ENCODE measurements around the gene DNAH8. TPM values are rescaled to one million over a fixed set of nuclear protein-coding genes. Genes with fewer than 3 reads are reported as not detected.

DNAH8 gene
- total RNA-seq, 1 experiment from 2014 or later: not detected

- no peak for DNase-seq (ENCODE audit: extremely low read depth, low read depth)
These were observed 289.7 kb downstream of the DNAH8 start for GRCh38 chr6:39004801-39005200.

- DNase-seq (ENCODE audit: extremely low read depth, low read depth): no peak
These were observed 290.7 kb downstream of the DNAH8 start for GRCh38 chr6:39005774-39006173.

GRCh38 chr6:39007575-39007974 lies 292.5 kb downstream of the DNAH8 start:
- DNase-seq (ENCODE audit: extremely low read depth, low read depth): no peak

- no peak for DNase-seq (ENCODE audit: extremely low read depth, low read depth)
These were observed 293.6 kb downstream of the DNAH8 start for GRCh38 chr6:39008737-39009136.

GRCh38 chr6:39009476-39009875 lies 294.4 kb downstream of the DNAH8 start:
- DNase-seq (ENCODE audit: extremely low read depth, low read depth): no peak

GRCh38 chr6:39016839-39017546 lies 301.9 kb downstream of the DNAH8 start:
- DNase-seq (ENCODE audit: extremely low read depth, low read depth): no peak

GRCh38 chr6:39017547-39017880 lies 302.4 kb downstream of the DNAH8 start:
- no peak for DNase-seq (ENCODE audit: extremely low read depth, low read depth)

- no peak for DNase-seq (ENCODE audit: extremely low read depth, low read depth)
These were observed 303.0 kb downstream of the DNAH8 start for GRCh38 chr6:39018103-39018502.

GRCh38 chr6:39020136-39020535 lies 305.0 kb downstream of the DNAH8 start:
- DNase-seq (ENCODE audit: extremely low read depth, low read depth): no peak

GRCh38 chr6:39021041-39021440 lies 305.9 kb downstream of the DNAH8 start:
- DNase-seq (ENCODE audit: extremely low read depth, low read depth): no peak

GRCh38 chr6:39021779-39022178 lies 306.7 kb downstream of the DNAH8 start:
- no peak for DNase-seq (ENCODE audit: extremely low read depth, low read depth)

- no peak for DNase-seq (ENCODE audit: extremely low read depth, low read depth)
These were observed 311.1 kb downstream of the DNAH8 start for GRCh38 chr6:39026175-39026574.

- peak; percentile 19 for DNase-seq (ENCODE audit: extremely low read depth, low read depth)
These were observed 314.3 kb downstream of the DNAH8 start for GRCh38 chr6:39029156-39030011.

- no peak for DNase-seq (ENCODE audit: extremely low read depth, low read depth)
These were observed 320.6 kb downstream of the DNAH8 start for GRCh38 chr6:39035681-39036080.

GRCh38 chr6:39037082-39037508 lies 322.0 kb downstream of the DNAH8 start:
- DNase-seq (ENCODE audit: extremely low read depth, low read depth): no peak

GRCh38 chr6:39037707-39038106 lies 322.6 kb downstream of the DNAH8 start:
- DNase-seq (ENCODE audit: extremely low read depth, low read depth): no peak

- no peak for DNase-seq (ENCODE audit: extremely low read depth, low read depth)
These were observed 325.1 kb downstream of the DNAH8 start for GRCh38 chr6:39040080-39040673.

- DNase-seq (ENCODE audit: extremely low read depth, low read depth): no peak
These were observed 326.0 kb downstream of the DNAH8 start for GRCh38 chr6:39041072-39041471.

- no peak for DNase-seq (ENCODE audit: extremely low read depth, low read depth)
These were observed 328.7 kb downstream of the DNAH8 start for GRCh38 chr6:39043776-39044175.

GRCh38 chr6:39044181-39044580 lies 329.1 kb downstream of the DNAH8 start:
- no peak for DNase-seq (ENCODE audit: extremely low read depth, low read depth)

GRCh38 chr6:39047434-39048327 lies 332.6 kb downstream of the DNAH8 start:
- DNase-seq (ENCODE audit: extremely low read depth, low read depth): no peak

All from NCI-H460 (cell line).